Nucleus accumbens (tissue), 56 donors: Measurements from ENCODE around the gene LGR6.

Source experiments
- DNase-seq, 56 donors: peaks; one replicate each; lab custom pipeline; 2025; lab: John Stamatoyannopoulos, UW

The LGR6 gene

DNA sequence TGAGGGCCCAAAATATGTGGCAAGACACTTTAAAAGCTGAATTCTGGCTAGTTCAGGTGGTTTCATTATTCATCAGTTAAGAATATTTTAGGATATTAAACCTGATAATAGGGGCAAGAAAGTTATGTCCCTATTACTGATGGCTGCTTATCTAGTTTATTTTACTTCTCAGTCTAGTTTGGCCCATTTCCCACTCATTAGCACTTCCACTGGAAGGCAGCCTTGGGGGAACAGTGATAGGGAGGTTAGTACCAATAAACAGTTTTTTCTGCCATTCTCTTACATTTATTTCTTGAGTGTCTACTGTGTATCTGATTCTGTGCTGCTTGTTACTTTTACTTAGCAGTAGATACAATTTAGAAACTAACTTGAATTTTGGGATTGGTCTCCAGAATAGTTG, 163.9 kb downstream of the LGR6 start:
- no peak for DNase-seq

DNA sequence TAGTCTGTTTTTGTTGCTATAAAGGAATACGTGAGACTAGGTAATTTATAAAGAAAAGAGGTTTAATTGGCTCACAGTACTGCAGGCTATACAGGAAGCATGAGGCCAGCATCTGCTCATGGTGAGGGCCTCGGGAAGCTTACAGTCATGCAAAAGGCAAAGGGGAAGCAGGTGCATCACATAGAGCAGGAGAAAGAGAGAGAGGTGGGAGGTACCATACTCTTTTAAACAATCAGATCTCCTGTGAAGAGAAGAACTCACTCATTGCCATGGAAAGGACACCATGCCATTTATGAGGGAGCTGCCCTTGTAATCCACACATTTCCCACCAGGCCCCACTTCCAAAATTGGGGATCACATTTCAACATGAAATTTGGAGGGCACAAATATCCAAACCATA, 167.6 kb downstream of the LGR6 start:
- DNase-seq, result no peak

DNA sequence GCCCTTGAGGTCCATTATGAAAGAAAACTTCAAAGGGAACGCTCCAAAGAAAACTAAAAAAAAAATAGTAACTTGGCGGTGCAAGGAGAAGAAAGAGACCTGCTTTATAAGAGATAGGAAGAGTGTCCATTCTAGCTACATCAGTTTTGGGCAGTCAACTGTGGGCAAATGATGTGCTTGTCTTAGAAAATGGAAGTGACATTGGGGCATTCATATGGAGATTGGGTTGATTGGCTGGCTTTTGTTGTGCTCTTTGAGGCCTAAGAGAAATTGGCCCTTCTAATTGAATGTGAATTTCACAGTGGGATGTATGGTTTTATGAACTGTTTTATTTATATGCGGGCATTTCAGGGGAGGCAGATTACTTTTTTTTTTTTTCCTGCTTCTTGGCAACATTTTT, 168.1 kb downstream of the LGR6 start:
- no peak for DNase-seq

DNA sequence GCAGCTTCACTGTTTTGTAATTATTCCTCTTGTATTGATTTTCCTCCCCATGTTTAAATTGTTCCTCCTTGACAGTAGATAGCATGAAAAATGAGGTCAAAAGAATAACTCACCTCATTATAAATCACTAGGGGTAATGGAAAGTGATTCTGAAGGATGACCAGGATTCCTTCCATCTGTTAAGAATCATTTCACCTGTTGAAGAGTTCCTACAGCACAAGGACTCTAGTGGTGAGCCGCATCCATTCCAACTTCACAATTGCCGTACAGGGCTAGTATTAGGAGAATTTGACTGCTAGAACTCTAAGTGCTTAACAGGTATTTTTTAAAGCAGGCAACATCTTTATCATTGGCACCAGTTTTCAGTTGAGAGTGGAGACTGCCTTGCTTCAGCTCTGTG, 168.6 kb downstream of the LGR6 start:
- DNase-seq, result no peak

DNA sequence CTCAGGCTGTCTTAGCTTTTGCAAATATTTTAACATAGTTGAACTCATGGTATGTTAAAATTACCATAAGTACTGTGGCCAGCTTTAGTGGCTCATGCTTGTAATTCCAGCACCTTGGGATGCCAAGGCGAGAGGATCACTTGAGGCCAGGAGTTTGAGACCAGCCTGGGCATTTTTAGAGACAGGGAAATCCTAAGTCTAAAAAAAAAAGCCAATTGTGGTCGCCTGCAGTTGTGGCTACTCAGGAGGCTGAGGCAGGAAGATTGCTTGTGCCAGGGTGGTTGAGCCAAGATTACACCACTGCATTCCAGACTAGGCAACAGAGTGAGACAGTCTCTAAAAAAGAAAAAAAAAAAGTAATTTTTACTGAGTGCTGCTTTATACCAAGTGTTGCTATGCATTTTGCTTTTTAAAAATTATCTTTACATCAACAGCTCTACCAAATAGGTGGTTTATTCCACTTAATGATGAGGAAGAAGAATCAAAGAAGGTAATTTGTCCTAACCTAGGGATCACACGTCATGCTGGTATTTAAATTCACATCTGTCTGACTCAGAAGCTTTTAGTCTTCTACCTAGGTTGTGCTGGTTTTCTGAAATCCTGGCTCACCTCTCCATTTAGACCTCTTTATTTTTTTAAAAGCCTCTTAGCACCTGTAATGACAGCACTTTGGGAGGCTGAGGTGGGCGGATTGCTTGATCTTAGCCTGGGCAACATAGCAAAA, 171.7 kb downstream of the LGR6 start:
- no peak for DNase-seq

DNA sequence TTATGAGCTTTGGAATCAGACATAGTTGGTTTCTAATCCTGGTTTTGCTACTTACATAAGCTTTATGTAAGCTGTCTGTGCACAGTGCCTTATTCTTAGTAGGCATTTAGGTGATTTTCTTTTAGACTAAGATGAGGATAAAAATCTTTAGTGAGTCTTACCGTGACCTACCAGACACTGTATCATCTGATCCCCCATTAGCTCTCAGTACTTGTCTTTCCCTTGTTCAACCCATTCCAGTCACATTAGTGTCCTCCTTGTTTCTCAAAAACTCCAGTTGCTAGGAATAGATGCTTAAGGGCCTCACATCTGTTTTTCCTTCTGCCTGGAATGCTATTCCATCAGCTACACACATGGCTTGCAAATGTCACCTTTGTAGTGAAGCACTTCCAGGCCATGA, 173.7 kb downstream of the LGR6 start:
- DNase-seq, result no peak
